ENCODE data around the gene DLG2.

Gene DLG2

DNA sequence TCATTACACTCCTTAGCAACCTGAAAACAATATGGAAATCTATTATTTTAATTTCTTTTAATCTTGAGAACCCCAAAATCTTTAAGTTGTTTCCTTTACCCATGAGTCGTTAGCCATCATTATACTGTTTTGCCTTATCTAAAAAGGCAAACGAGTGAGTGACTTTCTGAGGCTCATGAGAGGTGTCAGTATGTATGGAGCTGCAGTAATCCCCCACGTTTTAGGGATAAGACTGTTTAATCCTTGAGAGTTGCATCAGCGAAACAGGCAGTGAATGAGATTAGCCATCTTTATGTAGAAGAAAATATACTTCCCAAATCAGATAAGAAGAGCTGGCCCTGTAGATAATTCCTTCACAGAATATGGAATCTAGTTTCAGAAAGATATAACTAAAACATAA, 1147.0 kb downstream of the DLG2 start:
- no peak overlapping the region for H3K27ac ChIP-seq
- DNase-seq (ENCODE audit: low spot score), result no peak
- TF ChIP-seq, protein P1, sequence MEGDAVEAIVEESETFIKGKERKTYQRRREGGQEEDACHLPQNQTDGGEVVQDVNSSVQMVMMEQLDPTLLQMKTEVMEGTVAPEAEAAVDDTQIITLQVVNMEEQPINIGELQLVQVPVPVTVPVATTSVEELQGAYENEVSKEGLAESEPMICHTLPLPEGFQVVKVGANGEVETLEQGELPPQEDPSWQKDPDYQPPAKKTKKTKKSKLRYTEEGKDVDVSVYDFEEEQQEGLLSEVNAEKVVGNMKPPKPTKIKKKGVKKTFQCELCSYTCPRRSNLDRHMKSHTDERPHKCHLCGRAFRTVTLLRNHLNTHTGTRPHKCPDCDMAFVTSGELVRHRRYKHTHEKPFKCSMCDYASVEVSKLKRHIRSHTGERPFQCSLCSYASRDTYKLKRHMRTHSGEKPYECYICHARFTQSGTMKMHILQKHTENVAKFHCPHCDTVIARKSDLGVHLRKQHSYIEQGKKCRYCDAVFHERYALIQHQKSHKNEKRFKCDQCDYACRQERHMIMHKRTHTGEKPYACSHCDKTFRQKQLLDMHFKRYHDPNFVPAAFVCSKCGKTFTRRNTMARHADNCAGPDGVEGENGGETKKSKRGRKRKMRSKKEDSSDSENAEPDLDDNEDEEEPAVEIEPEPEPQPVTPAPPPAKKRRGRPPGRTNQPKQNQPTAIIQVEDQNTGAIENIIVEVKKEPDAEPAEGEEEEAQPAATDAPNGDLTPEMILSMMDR (conservative IDR thresholded peaks at IDR 0.05; ENCODE audit: low read depth), result no peak
- CTCF ChIA-PET, result no interaction called here
- POLR2A ChIA-PET (ENCODE audit: low non-redundant PET), result no interaction called here

DNA sequence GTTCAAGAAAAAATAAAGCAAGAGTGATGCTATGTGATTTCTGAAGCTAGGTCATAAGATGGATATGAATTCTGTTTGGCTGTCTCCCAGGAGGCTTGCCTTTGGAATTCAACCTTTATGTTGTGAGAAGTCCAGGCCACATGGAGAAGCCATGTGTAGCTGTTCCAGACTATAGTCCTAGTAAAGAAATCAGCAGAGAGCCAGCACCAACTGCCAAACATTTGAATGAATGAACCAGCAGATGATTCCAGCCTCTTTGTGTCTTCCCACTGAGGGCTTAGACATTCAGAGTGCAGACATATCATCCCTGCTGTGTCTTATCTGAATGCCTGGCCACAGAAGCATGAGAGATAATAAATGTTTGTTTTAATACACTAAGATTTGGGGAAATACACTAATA, 1150.6 kb downstream of the DLG2 start:
- no peak overlapping the region for H3K27ac ChIP-seq
- ChIA-PET POLR2A (ENCODE audit: low non-redundant PET) (no interaction called here), CTCF (interaction anchor here (0.5 kb wide), 1 partner anchor 10 kb away, joined by 3 read pairs; no protein-coding TSS in a partner anchor)
- DNase-seq (ENCODE audit: low spot score), result no peak
- TF ChIP-seq, protein P1 (conservative IDR thresholded peaks at IDR 0.05; ENCODE audit: low read depth), result no peak

DNA sequence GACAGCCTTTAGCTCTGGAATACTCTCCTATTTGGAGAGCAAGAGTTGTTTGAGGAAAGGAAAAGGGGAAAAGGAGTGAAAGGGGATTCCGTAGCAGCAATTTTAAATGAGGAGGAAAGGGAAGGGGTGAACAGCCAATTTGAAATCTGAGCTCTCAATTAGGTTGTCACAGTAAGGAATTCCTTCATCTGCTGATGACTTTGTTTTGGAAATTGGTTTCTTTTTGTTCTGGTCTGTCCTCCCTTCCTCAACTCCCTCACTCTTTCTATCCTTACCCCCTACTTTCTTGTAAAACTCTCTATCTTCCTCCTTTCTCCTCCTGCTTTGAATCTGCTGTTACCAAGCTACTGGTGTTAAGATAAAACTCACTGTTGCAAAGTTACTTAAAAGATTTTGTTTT, 1155.6 kb downstream of the DLG2 start:
- POLR2A ChIA-PET (ENCODE audit: low non-redundant PET), result no interaction called here
- TF ChIP-seq, protein P1 (conservative IDR thresholded peaks at IDR 0.05; ENCODE audit: low read depth), result no peak
- DNase-seq (ENCODE audit: low spot score), result no peak
- CTCF ChIA-PET, result interaction anchor here (0.5 to 0.7 kb wide), 3 partner anchors 180 to 1228 kb away, joined by 3 to 5 read pairs (median 3); no protein-coding TSS in a partner anchor
- H3K27ac ChIP-seq, result no peak overlapping the region

DNA sequence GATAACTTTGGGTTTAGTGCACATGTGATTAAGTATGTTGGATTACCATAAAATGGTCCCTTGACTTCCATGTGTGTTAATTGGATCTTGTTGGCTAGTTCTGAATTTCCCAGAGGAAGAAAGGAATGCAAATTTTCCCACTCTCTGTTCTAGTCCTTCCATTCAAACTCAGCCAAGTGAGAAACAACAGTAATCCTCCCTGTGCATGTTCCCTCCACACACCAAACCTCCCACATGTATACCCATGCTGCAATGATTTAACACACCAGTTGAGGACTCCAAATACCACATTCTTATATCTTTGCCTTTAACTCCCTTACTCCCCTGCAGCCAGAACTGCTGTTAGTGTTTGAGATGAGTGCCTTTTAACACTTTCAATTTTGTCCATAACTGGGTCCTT, 1158.9 kb downstream of the DLG2 start:
- no peak for DNase-seq (ENCODE audit: low spot score)
- TF ChIP-seq, protein P1 (conservative IDR thresholded peaks at IDR 0.05; ENCODE audit: low read depth), result no peak
- POLR2A ChIA-PET (ENCODE audit: low non-redundant PET), result no interaction called here
- no peak overlapping the region for H3K27ac ChIP-seq
- CTCF ChIA-PET, result no interaction called here

DNA sequence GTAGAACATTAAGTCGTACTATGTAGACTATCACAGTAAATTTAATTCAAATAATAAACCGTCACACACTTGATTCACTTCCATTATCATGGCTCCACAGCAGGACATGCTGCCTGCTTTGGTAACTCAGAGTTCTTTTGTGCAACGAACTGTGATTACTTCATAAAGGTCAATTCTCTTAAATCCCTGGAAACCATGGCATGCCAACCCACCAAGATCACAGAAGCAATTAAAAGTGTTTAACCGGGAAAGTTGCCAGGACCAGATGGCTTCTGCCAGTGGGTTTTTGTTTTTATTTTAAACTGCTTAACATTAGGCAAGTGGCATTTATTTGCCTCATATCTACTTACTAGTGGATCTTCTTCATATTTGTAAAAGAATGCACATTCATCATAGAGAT, 1162.1 kb downstream of the DLG2 start:
- CTCF ChIA-PET, result interaction anchor here (0.6 kb wide), 1 partner anchor 16 kb away, joined by 4 read pairs; no protein-coding TSS in a partner anchor

DNA sequence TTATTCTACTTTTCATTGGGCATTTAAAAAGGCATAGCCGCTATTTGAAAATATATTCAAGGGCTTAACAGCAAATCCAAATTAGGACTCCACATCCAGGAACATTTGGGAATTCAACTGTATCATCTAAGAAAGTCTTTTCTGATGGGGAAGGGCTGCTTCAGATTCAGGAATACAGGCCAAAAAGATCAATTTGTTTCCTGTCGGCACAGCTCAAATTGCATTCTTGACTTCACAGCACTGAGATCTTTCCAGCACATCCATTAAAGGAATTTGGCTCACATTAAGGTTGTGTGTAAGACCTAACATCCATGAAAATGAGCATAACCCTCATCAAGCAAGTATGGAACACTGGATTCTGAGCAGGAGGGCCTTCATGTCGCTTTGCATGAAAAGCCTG, 1171.5 kb downstream of the DLG2 start:
- ChIA-PET CTCF (no interaction called here), POLR2A (ENCODE audit: low non-redundant PET) (no interaction called here)
- no peak overlapping the region for H3K27ac ChIP-seq
- no peak for DNase-seq (ENCODE audit: low spot score)
- TF ChIP-seq, protein P1 (conservative IDR thresholded peaks at IDR 0.05; ENCODE audit: low read depth), result no peak

More for the DNA sequence above, 1162.1 kb downstream of the DLG2 start:
- no peak overlapping the region for H3K27ac ChIP-seq
- TF ChIP-seq, protein P1 (conservative IDR thresholded peaks at IDR 0.05; ENCODE audit: low read depth), result no peak
- POLR2A ChIA-PET (ENCODE audit: low non-redundant PET), result no interaction called here
- DNase-seq (ENCODE audit: low spot score), result no peak

DNA sequence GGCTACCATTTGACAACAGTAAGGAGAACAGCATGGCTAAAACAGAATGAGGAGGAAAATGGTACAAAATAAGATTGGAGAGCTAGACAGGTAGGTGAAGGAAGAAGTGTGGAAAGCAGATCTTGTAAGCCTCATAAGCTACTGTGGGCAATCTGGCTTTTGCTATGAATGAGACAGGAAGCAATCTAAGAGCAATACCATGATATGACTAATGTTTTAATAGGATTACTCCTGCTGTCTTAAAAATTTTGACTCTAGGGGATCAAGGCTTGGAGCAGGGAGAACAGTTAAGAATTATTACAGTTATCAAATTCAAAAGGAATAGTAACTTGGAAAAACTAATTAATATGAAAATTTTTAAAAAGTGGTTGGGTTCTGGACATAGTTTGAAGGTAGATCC, 1174.9 kb downstream of the DLG2 start:
- ChIA-PET CTCF (interaction anchor here (0.8 kb wide), 1 partner anchor 86 kb away, joined by 3 read pairs; no protein-coding TSS in a partner anchor), POLR2A (ENCODE audit: low non-redundant PET) (no interaction called here)
- TF ChIP-seq, protein P1 (conservative IDR thresholded peaks at IDR 0.05; ENCODE audit: low read depth), result no peak
- H3K27ac ChIP-seq, result no peak overlapping the region
- no peak for DNase-seq (ENCODE audit: low spot score)
